GM12892 (cell line): ENCODE data around the gene RCOR1.

Experiments
- POLR2A ChIP-seq: IDR thresholded peaks from 2 replicates; pipeline ENCODE4 v1.6.1; 2011; ENCODE audit warnings: low read depth, low read length, control low read depth
- POLR2AphosphoS5 ChIP-seq: IDR thresholded peaks from 2 replicates; pipeline ENCODE4 v1.6.1; 2011; ENCODE audit warnings: low read depth, low read length, control low read depth

DNA sequence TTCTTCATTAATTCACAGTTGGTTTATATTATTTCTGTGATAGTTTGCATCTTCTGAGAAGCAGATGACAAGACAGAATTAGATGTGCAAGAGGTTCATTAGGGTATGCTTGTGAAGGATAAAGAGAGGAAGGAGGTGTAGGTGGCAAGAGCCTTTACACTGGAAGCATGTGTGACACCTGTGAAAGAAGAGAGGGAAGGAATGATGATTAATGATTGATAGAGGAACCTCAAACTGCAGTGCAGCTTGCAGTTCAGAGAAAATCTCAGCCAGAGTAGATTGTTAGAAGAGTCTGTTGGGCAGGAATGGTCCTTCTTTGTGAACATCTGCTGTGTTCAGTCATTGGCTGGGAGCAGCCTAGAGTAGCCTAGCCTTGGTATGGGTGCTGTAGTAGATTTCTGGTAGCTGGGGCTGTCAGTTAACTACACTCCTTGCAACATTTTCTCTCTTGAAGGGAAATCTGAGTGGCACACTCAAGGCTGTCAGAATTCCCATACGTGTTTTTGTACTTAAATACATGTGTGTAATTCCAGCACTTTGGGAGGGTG, 9.0 kb downstream of the RCOR1 start:
- TF ChIP-seq POLR2A (no peak), POLR2AphosphoS5 (no peak)
